MCF 10A (cell line): ENCODE results near the gene RAB5B. TPM values are rescaled to one million over a fixed set of nuclear protein-coding genes. Genes with fewer than 3 reads are reported as not detected.

Experiments
- BruUV-seq: library from RNA; stranded (reverse); fragments of 400-500 nt; replicated peaks from 2 replicates; lab custom pipeline; 2021; lab: Mats Ljungman, UMichigan
- CTCF ChIA-PET: fragments of 300-600 bp; sonication (Branson Sonifier 250); formaldehyde crosslinking; extraction: SDS; loops from one replicate; lab custom pipeline; 2021; ENCODE audit warnings: antibody characterized with exemption, inconsistent platforms; lab: Yijun Ruan, JAX
- POLR2A ChIA-PET: fragments of 300-600, 350-650 bp; sonication (Branson Sonifier 250); formaldehyde crosslinking; extraction: SDS; loops from one replicate; lab custom pipeline; 2020; ENCODE audit warnings: antibody characterized with exemption, inconsistent platforms; lab: Yijun Ruan, JAX
- DNase-seq: peaks from one replicate; pipeline ENCODE4 v3.0.0-alpha.2; 2018; ENCODE audit not compliant: unreplicated experiment
- H3K27ac Mint-ChIP-seq: one replicate; pipeline ENCODE4 v1.8.0; 2022; ENCODE audit warnings: mild to moderate bottlenecking, low read depth, mixed read lengths; ENCODE audit not compliant: unreplicated experiment
- H3K27me3 Mint-ChIP-seq: one replicate; pipeline ENCODE4 v1.8.0; 2022; ENCODE audit warnings: mixed read lengths; ENCODE audit not compliant: insufficient read depth, unreplicated experiment
- H3K36me3 Mint-ChIP-seq: one replicate; pipeline ENCODE4 v1.8.0; 2022; ENCODE audit warnings: mild to moderate bottlenecking, moderate library complexity, mixed read lengths; ENCODE audit not compliant: insufficient read depth, unreplicated experiment
- H3K4me1 Mint-ChIP-seq: one replicate; pipeline ENCODE4 v1.8.0; 2022; ENCODE audit warnings: mixed read lengths; ENCODE audit not compliant: insufficient read depth, unreplicated experiment
- H3K4me3 Mint-ChIP-seq: one replicate; pipeline ENCODE4 v1.8.0; 2022; ENCODE audit warnings: mild to moderate bottlenecking, moderate library complexity, mixed read lengths; ENCODE audit not compliant: unreplicated experiment
- H3K9me3 Mint-ChIP-seq: one replicate; pipeline ENCODE4 v1.8.0; 2022; ENCODE audit warnings: mixed read lengths; ENCODE audit not compliant: unreplicated experiment
- intact Hi-C: fragments of 100-400 bp; cut with micrococcal nuclease; formaldehyde crosslinking; loops from 2 replicates; pipeline ENCODE4 v1.14.1; 2022
- total RNA-seq: library from RNA; stranded (reverse); gene quantifications from 2 replicates; pipeline ENCODE4 v1.2.3, GENCODE V29; 2022
- TF ChIP-seq, protein P1 (sequence below): fragments of 200-600 bp; IDR thresholded peaks from one replicate; pipeline ENCODE4 v1.8.0; 2022; ENCODE audit warnings: antibody characterized with exemption, mild to moderate bottlenecking; ENCODE audit not compliant: unreplicated experiment

Gene RAB5B
- total RNA-seq, 1 experiment from 2014 or later = 67.4 TPM

DNA sequence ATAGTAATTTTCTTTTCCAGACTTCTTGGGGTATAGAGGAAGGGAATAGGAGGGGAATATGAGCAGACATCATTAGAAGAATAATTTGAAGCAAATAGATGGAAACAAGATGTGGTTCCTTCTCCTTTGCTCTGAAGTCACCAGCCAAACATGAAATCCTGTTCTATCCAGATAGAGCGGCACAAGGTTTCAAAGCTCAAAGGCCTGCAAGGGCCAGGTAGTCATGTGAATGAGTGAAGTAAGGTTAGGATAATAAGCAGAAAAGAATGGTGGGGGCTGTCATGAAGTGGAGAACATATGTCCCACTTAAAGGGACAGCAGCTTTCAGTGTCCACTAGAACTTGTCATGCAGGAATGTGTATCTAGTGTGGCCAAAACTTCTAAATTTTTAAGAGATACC is 44.5 kb downstream of the RAB5B start:
- ChIA-PET CTCF (interaction anchor here (1.3 to 1.4 kb wide), 3 partner anchors 9 to 29 kb away, joined by 3 to 4 read pairs (median 3); no protein-coding TSS in a partner anchor), POLR2A (no interaction called here)

DNA sequence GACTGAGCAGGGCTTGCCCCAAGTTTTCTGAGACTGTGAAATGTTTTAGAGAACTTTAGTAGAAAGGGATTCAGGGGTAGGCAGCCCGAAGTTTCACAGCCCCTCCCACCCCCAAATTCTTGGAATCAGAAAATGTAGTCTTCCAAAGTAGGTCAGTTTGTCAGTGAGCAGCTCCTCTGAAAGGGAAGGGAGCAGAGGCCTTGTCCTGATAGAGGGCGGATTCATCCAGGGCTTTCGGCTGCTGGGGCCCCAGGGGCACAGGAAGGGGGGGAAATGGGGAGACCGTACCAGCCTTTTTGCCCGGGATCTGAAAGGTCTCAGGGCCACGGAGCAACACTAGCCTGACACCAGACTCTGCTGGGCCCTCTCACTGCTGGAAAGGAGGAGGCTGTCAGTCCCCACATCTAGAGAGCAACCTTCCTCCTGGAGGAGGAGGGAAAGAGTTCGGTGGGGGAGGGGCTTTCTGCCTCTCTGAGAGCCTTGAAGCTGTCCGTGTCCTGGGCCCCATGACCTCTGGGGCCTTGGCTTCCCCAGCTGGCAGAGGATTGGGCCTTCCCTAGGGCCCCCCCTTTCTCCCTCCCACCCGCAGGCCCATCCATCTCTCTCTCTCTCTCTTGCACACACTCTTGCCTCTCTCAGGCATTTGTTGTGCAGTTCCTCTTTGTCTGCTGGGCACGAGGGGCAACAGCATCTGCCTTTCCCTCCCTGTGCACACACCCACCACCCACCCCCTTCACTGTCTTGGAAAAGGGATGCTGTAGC is 46.7 kb downstream of the RAB5B start, which contains the start of gene IKZF4:
TSS of gene IKZF4 (plus strand) at position 621 of the 762 bp plus-strand sequence. CDS start 451 bp downstream, outside the sequence.
- Mint-ChIP-seq H3K4me3 (no peak within 1 kb of the TSS), H3K4me1 (no peaks in the 10 kb centered on the region), H3K9me3 (no peaks in the 10 kb centered on the region), H3K27me3 (no peaks in the 10 kb centered on the region), H3K36me3 (peaks cover 6% of the 10 kb centered on the region), H3K27ac (no peak within 1 kb of the TSS)
- ChIA-PET CTCF (interaction anchor here (0.6 to 2.7 kb wide), 2 partner anchors 9 to 25 kb away, joined by 3 to 8 read pairs; no protein-coding TSS in a partner anchor), POLR2A (interaction anchor here (1.1 kb wide), 1 partner anchor 9 kb away, joined by 3 read pairs; no protein-coding TSS in a partner anchor)
- TF ChIP-seq, protein P1, sequence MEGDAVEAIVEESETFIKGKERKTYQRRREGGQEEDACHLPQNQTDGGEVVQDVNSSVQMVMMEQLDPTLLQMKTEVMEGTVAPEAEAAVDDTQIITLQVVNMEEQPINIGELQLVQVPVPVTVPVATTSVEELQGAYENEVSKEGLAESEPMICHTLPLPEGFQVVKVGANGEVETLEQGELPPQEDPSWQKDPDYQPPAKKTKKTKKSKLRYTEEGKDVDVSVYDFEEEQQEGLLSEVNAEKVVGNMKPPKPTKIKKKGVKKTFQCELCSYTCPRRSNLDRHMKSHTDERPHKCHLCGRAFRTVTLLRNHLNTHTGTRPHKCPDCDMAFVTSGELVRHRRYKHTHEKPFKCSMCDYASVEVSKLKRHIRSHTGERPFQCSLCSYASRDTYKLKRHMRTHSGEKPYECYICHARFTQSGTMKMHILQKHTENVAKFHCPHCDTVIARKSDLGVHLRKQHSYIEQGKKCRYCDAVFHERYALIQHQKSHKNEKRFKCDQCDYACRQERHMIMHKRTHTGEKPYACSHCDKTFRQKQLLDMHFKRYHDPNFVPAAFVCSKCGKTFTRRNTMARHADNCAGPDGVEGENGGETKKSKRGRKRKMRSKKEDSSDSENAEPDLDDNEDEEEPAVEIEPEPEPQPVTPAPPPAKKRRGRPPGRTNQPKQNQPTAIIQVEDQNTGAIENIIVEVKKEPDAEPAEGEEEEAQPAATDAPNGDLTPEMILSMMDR = no peak
- no peak for DNase-seq
- BruUV-seq = no TSS peak
- intact Hi-C loops = no loop called here

More for the DNA sequence above, 44.5 kb downstream of the RAB5B start:
- H3K9me3 Mint-ChIP-seq = no peaks in the 10 kb centered on the region
- intact Hi-C loops = no loop called here
- no peaks in the 10 kb centered on the region for H3K4me1 Mint-ChIP-seq
- H3K36me3 Mint-ChIP-seq = no peaks in the 10 kb centered on the region
- H3K27me3 Mint-ChIP-seq = no peaks in the 10 kb centered on the region
- TF ChIP-seq, protein P1 = no peak
- H3K4me3 Mint-ChIP-seq = no peak overlapping the region
- no TSS peak for BruUV-seq
- no peak overlapping the region for H3K27ac Mint-ChIP-seq
- no peak for DNase-seq

DNA sequence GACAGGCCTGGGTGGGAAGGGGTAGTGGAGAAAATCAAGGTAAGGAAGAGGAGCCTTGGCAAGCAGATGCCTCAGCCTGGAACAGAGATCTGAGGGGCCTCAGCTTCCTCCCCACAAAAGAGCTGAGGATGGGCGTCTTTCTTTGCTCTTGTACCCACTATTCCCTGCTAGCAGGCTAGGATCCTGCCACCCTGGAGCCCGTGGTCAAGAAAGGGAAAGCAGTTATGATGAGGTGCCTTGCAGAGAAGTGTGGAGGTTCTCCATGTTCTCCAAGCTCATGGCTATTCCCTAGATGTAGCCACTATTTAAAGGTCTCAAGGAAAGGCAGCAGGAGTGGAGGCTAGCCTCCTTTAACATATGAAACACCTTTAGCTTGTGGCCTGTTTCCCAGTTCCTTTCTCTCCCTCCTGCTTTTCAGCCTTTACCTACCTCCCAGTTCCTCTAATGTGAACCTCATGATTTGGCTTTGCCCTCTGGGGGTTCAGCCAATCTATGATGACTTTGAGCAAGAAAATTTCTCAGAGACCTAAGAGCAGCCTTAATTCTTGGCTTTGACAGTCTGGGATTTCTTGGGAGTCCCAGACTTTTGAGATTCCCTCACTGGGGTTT is 48.1 kb downstream of the RAB5B start:
- ChIA-PET CTCF (no interaction called here), POLR2A (interaction anchor here (0.8 kb wide), 1 partner anchor 19 kb away, joined by 3 read pairs; no protein-coding TSS in a partner anchor)
- Mint-ChIP-seq H3K4me1 (no peaks in the 10 kb centered on the region), H3K4me3 (no peak overlapping the region), H3K27ac (no peak overlapping the region), H3K9me3 (no peaks in the 10 kb centered on the region), H3K36me3 (peaks cover 6% of the 10 kb centered on the region), H3K27me3 (no peaks in the 10 kb centered on the region)
- DNase-seq = no peak
- BruUV-seq = no TSS peak
- intact Hi-C loops = no loop called here
- TF ChIP-seq, protein P1 = no peak
